ENCODE results near the gene CDK12.

GRCh38 chr17:39581759-39582085 lies 120.4 kb downstream of the CDK12 start:
- no peak for TF ChIP-seq SP1 (IDR thresholded peaks at IDR 0.05)
- no peak for TF ChIP-seq RXRA (IDR thresholded peaks at IDR 0.05)

Measured in liver (tissue), 2 donors.